Measurements from ENCODE around the gene PDZD7.
A peak's percentile ranks its signal among the peaks of the same experiment; 100 is the strongest.

PDZD7 gene

DNA sequence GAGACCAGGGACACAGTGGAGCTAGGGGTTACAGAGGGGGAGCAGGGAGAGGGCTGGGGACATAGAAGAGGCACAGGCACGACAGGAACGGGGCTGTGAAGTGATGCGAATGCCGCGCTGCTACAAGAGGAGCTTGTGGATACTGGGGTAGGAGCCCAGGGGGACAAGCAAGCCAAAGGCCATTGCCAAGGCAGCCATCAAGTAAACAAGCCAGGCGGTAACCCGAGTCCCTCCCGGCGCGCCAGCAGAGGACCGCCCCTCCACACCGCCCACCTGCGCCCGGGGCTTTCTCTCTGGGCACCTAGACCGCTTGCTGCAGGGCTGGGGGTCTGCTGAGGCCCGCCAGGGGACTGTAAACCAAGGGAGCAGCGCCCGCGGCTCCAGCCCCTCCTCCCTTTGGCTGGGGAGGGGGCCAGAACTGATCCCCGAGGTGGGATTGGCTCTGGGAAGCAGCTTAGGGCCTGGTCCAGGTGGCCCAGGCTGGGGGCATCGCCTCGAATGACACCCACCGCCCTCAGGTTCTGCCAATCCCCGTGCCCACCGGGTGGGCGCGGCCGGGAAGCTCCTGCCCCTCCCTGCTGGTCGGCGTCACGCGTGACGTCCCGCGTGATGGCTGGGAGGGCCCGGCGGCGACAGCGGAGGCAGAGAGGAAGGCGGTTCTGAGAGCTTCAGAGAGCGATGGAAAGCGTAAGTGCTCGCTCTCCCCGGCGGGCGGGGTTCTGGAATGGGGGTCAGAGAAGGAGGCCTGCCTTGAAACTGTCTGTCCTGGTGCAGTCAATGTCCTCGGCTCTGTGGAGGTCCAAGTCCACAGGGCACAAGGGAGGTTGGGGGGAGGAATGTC is 1.1 kb upstream of the PDZD7 start:
- Histone ChIP-seq H3K4me3 (ENCODE audit: insufficient read depth in 1 of 2, low read depth in 1 of 2, low read length in 2 of 2) (peak overlapping the region; percentile 75 to 97), H4K8ac (ENCODE audit: low read length) (peak overlapping the region; percentile 97), H3K9ac (ENCODE audit: low read length) (peak overlapping the region; percentile 99), H3K9me3 (ENCODE audit: control insufficient read depth, low read length) (no peaks in the 10 kb centered on the region), H3K27ac (ENCODE audit: low read length, poor library complexity, severe bottlenecking) (peak overlapping the region; percentile 99), H2BK15ac (ENCODE audit: low read depth, poor library complexity, severe bottlenecking) (peak overlapping the region; percentile 83), H3K4me2 (ENCODE audit: low read length, poor library complexity, severe bottlenecking) (peak overlapping the region; percentile 84), H2BK120ac (ENCODE audit: low read depth, low read length) (peak overlapping the region; percentile 90), H3K36me3 (ENCODE audit: control insufficient read depth in 1 of 2, insufficient read depth in 2 of 2, low read depth in 1 of 2, low read length in 2 of 2) (peaks cover 26 to 27% of the 10 kb centered on the region in 2 experiments), H3K4me1 (ENCODE audit: control insufficient read depth, insufficient read depth, low read depth, low read length) (peaks cover 22% of the 10 kb centered on the region), H2AFZ (ENCODE audit: low read depth, low read length) (no peak overlapping the region), H3K23ac (ENCODE audit: low read length in 2 of 2) (peak overlapping the region; percentile 65 to 84), H2BK12ac (ENCODE audit: low read length in 2 of 2) (peak overlapping the region; percentile 87 to 93), H3K4ac (ENCODE audit: low read depth in 1 of 2, low read length in 2 of 2) (peak overlapping the region; percentile 97 to 99), H2BK5ac (ENCODE audit: low read depth, low read length, poor library complexity, severe bottlenecking) (peak overlapping the region; percentile 75), H3K14ac (ENCODE audit: low read length in 2 of 2) (peak overlapping the region in 1 of 2 experiments; percentile 94), H3K79me1 (replicated peaks; ENCODE audit: low read length, poor library complexity, severe bottlenecking) (peaks cover 26% of the 10 kb centered on the region), H3K18ac (ENCODE audit: low read depth in 1 of 2, low read length in 2 of 2) (peak overlapping the region; percentile 97 to 99), H2AK5ac (ENCODE audit: low read length, severe bottlenecking) (peak overlapping the region; percentile 38), H3K27me3 (ENCODE audit: control insufficient read depth in 1 of 2, insufficient read depth in 1 of 2, low read length in 2 of 2) (peaks cover 0 to 12% of the 10 kb centered on the region in 2 experiments), H4K91ac (ENCODE audit: low read length) (peak overlapping the region; percentile 98)
- peak; percentile 88 for DNase-seq
- WGBS, result under 1% methylated on average over 47 of the region's 47 CpGs

- Histone ChIP-seq H2BK5ac (ENCODE audit: low read depth, low read length, poor library complexity, severe bottlenecking) (no peak overlapping the region), H2BK15ac (ENCODE audit: low read depth, poor library complexity, severe bottlenecking) (no peak overlapping the region), H3K14ac (ENCODE audit: low read length in 2 of 2) (no peak overlapping the region), H4K91ac (ENCODE audit: low read length) (no peak overlapping the region), H4K8ac (ENCODE audit: low read length) (no peak overlapping the region), H2AFZ (ENCODE audit: low read depth, low read length) (peak overlapping the region; percentile 79), H2BK120ac (ENCODE audit: low read depth, low read length) (no peak overlapping the region), H3K4me1 (ENCODE audit: control insufficient read depth, insufficient read depth, low read depth, low read length) (peaks cover 24% of the 10 kb centered on the region), H3K9ac (ENCODE audit: low read length) (peak overlapping the region; percentile 99), H3K4me2 (ENCODE audit: low read length, poor library complexity, severe bottlenecking) (peak overlapping the region; percentile 84), H3K4me3 (ENCODE audit: insufficient read depth in 1 of 2, low read depth in 1 of 2, low read length in 2 of 2) (peak overlapping the region; percentile 75 to 97), H3K36me3 (ENCODE audit: control insufficient read depth in 1 of 2, insufficient read depth in 2 of 2, low read depth in 1 of 2, low read length in 2 of 2) (peaks cover 12 to 13% of the 10 kb centered on the region in 2 experiments), H3K9me3 (ENCODE audit: control insufficient read depth, low read length) (no peaks in the 10 kb centered on the region), H3K4ac (ENCODE audit: low read depth in 1 of 2, low read length in 2 of 2) (no peak overlapping the region), H3K79me1 (replicated peaks; ENCODE audit: low read length, poor library complexity, severe bottlenecking) (peaks cover 12% of the 10 kb centered on the region), H3K27me3 (ENCODE audit: control insufficient read depth in 1 of 2, insufficient read depth in 1 of 2, low read length in 2 of 2) (peaks cover 0 to 14% of the 10 kb centered on the region in 2 experiments), H3K23ac (ENCODE audit: low read length in 2 of 2) (no peak overlapping the region), H3K27ac (ENCODE audit: low read length, poor library complexity, severe bottlenecking) (no peak overlapping the region), H3K18ac (ENCODE audit: low read depth in 1 of 2, low read length in 2 of 2) (no peak overlapping the region), H2BK12ac (ENCODE audit: low read length in 2 of 2) (no peak overlapping the region), H2AK5ac (ENCODE audit: low read length, severe bottlenecking) (no peak overlapping the region)
- WGBS, result 15% methylated on average over 23 of the region's 25 CpGs
- DNase-seq, result no peak
Observed at GRCh38 chr10:101030496-101031127, 317 bp downstream of the PDZD7 start.

- no peak overlapping the region for H3K9ac ChIP-seq (ENCODE audit: low read length)
- H3K9me3 ChIP-seq (ENCODE audit: control insufficient read depth, low read length), result no peaks in the 10 kb centered on the region
- no peak overlapping the region for H3K4me3 ChIP-seq (ENCODE audit: insufficient read depth in 1 of 2, low read depth in 1 of 2, low read length in 2 of 2)
- H4K91ac ChIP-seq (ENCODE audit: low read length), result no peak overlapping the region
- peaks cover 0 to 14% of the 10 kb centered on the region in 2 experiments for H3K27me3 ChIP-seq (ENCODE audit: control insufficient read depth in 1 of 2, insufficient read depth in 1 of 2, low read length in 2 of 2)
- peaks cover 3 to 4% of the 10 kb centered on the region in 2 experiments for H3K36me3 ChIP-seq (ENCODE audit: control insufficient read depth in 1 of 2, insufficient read depth in 2 of 2, low read depth in 1 of 2, low read length in 2 of 2)
- no peak overlapping the region for H3K18ac ChIP-seq (ENCODE audit: low read depth in 1 of 2, low read length in 2 of 2)
- H3K4me2 ChIP-seq (ENCODE audit: low read length, poor library complexity, severe bottlenecking), result no peak overlapping the region
- H2AK5ac ChIP-seq (ENCODE audit: low read length, severe bottlenecking), result no peak overlapping the region
- peaks cover 24% of the 10 kb centered on the region for H3K4me1 ChIP-seq (ENCODE audit: control insufficient read depth, insufficient read depth, low read depth, low read length)
- no peak overlapping the region for H3K23ac ChIP-seq (ENCODE audit: low read length in 2 of 2)
- 82% methylated on average over 25 of the region's 27 CpGs for WGBS
- H2BK12ac ChIP-seq (ENCODE audit: low read length in 2 of 2), result no peak overlapping the region
- no peak overlapping the region for H2BK5ac ChIP-seq (ENCODE audit: low read depth, low read length, poor library complexity, severe bottlenecking)
- H3K79me1 ChIP-seq (replicated peaks; ENCODE audit: low read length, poor library complexity, severe bottlenecking), result peaks cover 4% of the 10 kb centered on the region
- no peak overlapping the region for H4K8ac ChIP-seq (ENCODE audit: low read length)
- no peak overlapping the region for H3K27ac ChIP-seq (ENCODE audit: low read length, poor library complexity, severe bottlenecking)
- H3K14ac ChIP-seq (ENCODE audit: low read length in 2 of 2), result no peak overlapping the region
- no peak overlapping the region for H2AFZ ChIP-seq (ENCODE audit: low read depth, low read length)
- no peak for DNase-seq
- peak overlapping the region; percentile 85 for H2BK15ac ChIP-seq (ENCODE audit: low read depth, poor library complexity, severe bottlenecking)
- H2BK120ac ChIP-seq (ENCODE audit: low read depth, low read length), result no peak overlapping the region
- no peak overlapping the region for H3K4ac ChIP-seq (ENCODE audit: low read depth in 1 of 2, low read length in 2 of 2)
Observed at GRCh38 chr10:101029520-101030295, 1.2 kb downstream of the PDZD7 start.

All from mesenchymal stem cell (in vitro differentiated cells and primary cell).